SK-N-SH treated with all-trans-retinoic acid at 6 μM for 48 hours (cell line): ENCODE measurements around the gene HMGB4.

Experiments
- ATAC-seq: fragments of 200-7000 bp; cut with Tn5 transposase; 3 replicates; pipeline ENCODE4 v1.9.1; 2020; ENCODE audit warnings: mild to moderate bottlenecking, moderate library complexity
- ARNTL ChIP-seq: fragments of 450-650 bp; formaldehyde crosslinking; IDR thresholded peaks from 2 replicates; pipeline ENCODE4 v1.5.0; 2020; ENCODE audit warnings: low read depth, mild to moderate bottlenecking, moderate library complexity, borderline replicate concordance
- BACH2 ChIP-seq: fragments of 250-450 bp; sonication (Bioruptor Pico); IDR thresholded peaks from 2 replicates; pipeline ENCODE4 v1.9.0; 2021; ENCODE audit warnings: mild to moderate bottlenecking, borderline replicate concordance
- CSDC2 ChIP-seq: fragments of 250-450 bp; sonication (Bioruptor Pico); IDR thresholded peaks from 2 replicates; pipeline ENCODE4 v1.5.0; 2020; ENCODE audit warnings: mild to moderate bottlenecking, moderate library complexity
- CSRNP3 ChIP-seq: fragments of 250-450 bp; sonication (Bioruptor Pico); IDR thresholded peaks from 2 replicates; pipeline ENCODE4 v1.5.1; 2021; ENCODE audit warnings: mild to moderate bottlenecking, moderate library complexity
- ESRRG ChIP-seq: fragments of 250-450 bp; sonication (Bioruptor Pico); IDR thresholded peaks from 2 replicates; pipeline ENCODE4 v1.6.1; 2021; ENCODE audit warnings: mild to moderate bottlenecking
- ISL1 ChIP-seq: fragments of 250-450 bp; sonication (Bioruptor Pico); IDR thresholded peaks from 2 replicates; pipeline ENCODE4 v2.1.2; 2022; ENCODE audit warnings: mild to moderate bottlenecking, moderate library complexity
- OSR1 ChIP-seq: fragments of 250-450 bp; sonication (Bioruptor Pico); IDR thresholded peaks from 2 replicates; pipeline ENCODE4 v1.8.0; 2022; ENCODE audit warnings: moderate library complexity, mild to moderate bottlenecking, inconsistent platforms
- POU6F1 ChIP-seq: fragments of 250-450 bp; sonication (Bioruptor Pico); IDR thresholded peaks from 2 replicates; pipeline ENCODE4 v1.8.0; 2021; ENCODE audit warnings: low read depth, mild to moderate bottlenecking, moderate library complexity, borderline replicate concordance
- PPARA ChIP-seq: fragments of 250-450 bp; sonication (Bioruptor Pico); IDR thresholded peaks from 2 replicates; pipeline ENCODE4 v1.5.0; 2020; ENCODE audit warnings: mild to moderate bottlenecking, borderline replicate concordance
- RARB ChIP-seq: fragments of 250-450 bp; sonication (Bioruptor Pico); IDR thresholded peaks from 2 replicates; pipeline ENCODE4 v1.8.0; 2021; ENCODE audit warnings: mild to moderate bottlenecking, moderate library complexity
- SNAI2 ChIP-seq: fragments of 250-450 bp; sonication (Bioruptor Pico); IDR thresholded peaks from 2 replicates; pipeline ENCODE4 v1.5.0; 2020; ENCODE audit warnings: mild to moderate bottlenecking, moderate library complexity
- TCF4 ChIP-seq: fragments of 250-450 bp; sonication (Bioruptor Pico); IDR thresholded peaks from 2 replicates; pipeline ENCODE4 v1.8.0; 2021; ENCODE audit warnings: mild to moderate bottlenecking, moderate library complexity, borderline replicate concordance
- TOX ChIP-seq: fragments of 250-450 bp; sonication (Bioruptor Pico); IDR thresholded peaks from 2 replicates; pipeline ENCODE4 v1.8.0; 2021; ENCODE audit warnings: mild to moderate bottlenecking, moderate library complexity, borderline replicate concordance
- ZC3H10 ChIP-seq: fragments of 250-450 bp; sonication (Bioruptor Pico); IDR thresholded peaks from 2 replicates; pipeline ENCODE4 v1.5.1; 2021; ENCODE audit warnings: mild to moderate bottlenecking, moderate library complexity
- ZFP3 ChIP-seq: fragments of 250-450 bp; sonication (Bioruptor Pico); IDR thresholded peaks from 2 replicates; pipeline ENCODE4 v1.5.0; 2020; ENCODE audit warnings: mild to moderate bottlenecking, moderate library complexity
- ZFP30 ChIP-seq: fragments of 450-650 bp; formaldehyde crosslinking; IDR thresholded peaks from 2 replicates; pipeline ENCODE4 v1.5.0; 2022; ENCODE audit warnings: mild to moderate bottlenecking, moderate library complexity
- ZNF565 ChIP-seq: fragments of 450-650 bp; formaldehyde crosslinking; conservative IDR thresholded peaks from 2 replicates; pipeline ENCODE4 v1.5.0; 2020; ENCODE audit warnings: low read depth, mild to moderate bottlenecking, moderate library complexity
- ZNF70 ChIP-seq: fragments of 450-650 bp; formaldehyde crosslinking; IDR thresholded peaks from 2 replicates; pipeline ENCODE4 v1.5.0; 2020; ENCODE audit warnings: mild to moderate bottlenecking, moderate library complexity
- ZNF8 ChIP-seq: fragments of 450-650 bp; formaldehyde crosslinking; IDR thresholded peaks from 2 replicates; pipeline ENCODE4 v1.5.0; 2020; ENCODE audit warnings: mild to moderate bottlenecking, moderate library complexity
- TF ChIP-seq, protein P1 (sequence below): fragments of 250-450 bp; sonication (Bioruptor Pico); IDR thresholded peaks from 2 replicates; pipeline ENCODE4 v1.5.1; 2020; ENCODE audit warnings: low read depth, mild to moderate bottlenecking, moderate library complexity
- TF ChIP-seq, protein P2 (sequence below): fragments of 250-450 bp; sonication (Bioruptor Pico); IDR thresholded peaks from 2 replicates; pipeline ENCODE4 v1.8.0; 2020; ENCODE audit warnings: mild to moderate bottlenecking, moderate library complexity, borderline replicate concordance
- TF ChIP-seq, protein P3 (sequence below): fragments of 250-450 bp; sonication (Bioruptor Pico); IDR thresholded peaks from 2 replicates; pipeline ENCODE4 v1.5.0; 2020; ENCODE audit warnings: mild to moderate bottlenecking, moderate library complexity

HMGB4 gene

GRCh38 chr1:33850481-33850880, 13.4 kb upstream of the HMGB4 start:
- no peak for TF ChIP-seq TOX (CRISPR knock-in tag)
- TF ChIP-seq PPARA (CRISPR knock-in tag) = no peak
- TF ChIP-seq ZC3H10 (CRISPR knock-in tag) = no peak
- no peak for TF ChIP-seq ZNF70 (CRISPR knock-in tag)
- TF ChIP-seq ZFP30 (CRISPR knock-in tag) = no peak
- TF ChIP-seq BACH2 (CRISPR knock-in tag) = no peak
- TF ChIP-seq ESRRG = no peak
- TF ChIP-seq ZNF8 (CRISPR knock-in tag) = no peak
- no peak for TF ChIP-seq OSR1 (CRISPR knock-in tag)
- no peak for TF ChIP-seq POU6F1 (CRISPR knock-in tag)
- no peak for TF ChIP-seq CSDC2
- TF ChIP-seq, protein P1, sequence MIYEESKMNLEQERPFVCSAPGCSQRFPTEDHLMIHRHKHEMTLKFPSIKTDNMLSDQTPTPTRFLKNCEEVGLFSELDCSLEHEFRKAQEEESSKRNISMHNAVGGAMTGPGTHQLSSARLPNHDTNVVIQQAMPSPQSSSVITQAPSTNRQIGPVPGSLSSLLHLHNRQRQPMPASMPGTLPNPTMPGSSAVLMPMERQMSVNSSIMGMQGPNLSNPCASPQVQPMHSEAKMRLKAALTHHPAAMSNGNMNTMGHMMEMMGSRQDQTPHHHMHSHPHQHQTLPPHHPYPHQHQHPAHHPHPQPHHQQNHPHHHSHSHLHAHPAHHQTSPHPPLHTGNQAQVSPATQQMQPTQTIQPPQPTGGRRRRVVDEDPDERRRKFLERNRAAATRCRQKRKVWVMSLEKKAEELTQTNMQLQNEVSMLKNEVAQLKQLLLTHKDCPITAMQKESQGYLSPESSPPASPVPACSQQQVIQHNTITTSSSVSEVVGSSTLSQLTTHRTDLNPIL (CRISPR knock-in tag) = no peak
- TF ChIP-seq, protein P2, sequence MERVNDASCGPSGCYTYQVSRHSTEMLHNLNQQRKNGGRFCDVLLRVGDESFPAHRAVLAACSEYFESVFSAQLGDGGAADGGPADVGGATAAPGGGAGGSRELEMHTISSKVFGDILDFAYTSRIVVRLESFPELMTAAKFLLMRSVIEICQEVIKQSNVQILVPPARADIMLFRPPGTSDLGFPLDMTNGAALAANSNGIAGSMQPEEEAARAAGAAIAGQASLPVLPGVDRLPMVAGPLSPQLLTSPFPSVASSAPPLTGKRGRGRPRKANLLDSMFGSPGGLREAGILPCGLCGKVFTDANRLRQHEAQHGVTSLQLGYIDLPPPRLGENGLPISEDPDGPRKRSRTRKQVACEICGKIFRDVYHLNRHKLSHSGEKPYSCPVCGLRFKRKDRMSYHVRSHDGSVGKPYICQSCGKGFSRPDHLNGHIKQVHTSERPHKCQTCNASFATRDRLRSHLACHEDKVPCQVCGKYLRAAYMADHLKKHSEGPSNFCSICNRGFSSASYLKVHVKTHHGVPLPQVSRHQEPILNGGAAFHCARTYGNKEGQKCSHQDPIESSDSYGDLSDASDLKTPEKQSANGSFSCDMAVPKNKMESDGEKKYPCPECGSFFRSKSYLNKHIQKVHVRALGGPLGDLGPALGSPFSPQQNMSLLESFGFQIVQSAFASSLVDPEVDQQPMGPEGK (CRISPR knock-in tag) = no peak
- TF ChIP-seq ISL1 (CRISPR knock-in tag) = no peak
- no peak for TF ChIP-seq RARB (CRISPR knock-in tag)
- TF ChIP-seq TCF4 = no peak
- no peak for TF ChIP-seq ARNTL (CRISPR knock-in tag)
- TF ChIP-seq ZNF565 (CRISPR knock-in tag) = no peak
- no peak for TF ChIP-seq ZFP3 (CRISPR knock-in tag)

DNA sequence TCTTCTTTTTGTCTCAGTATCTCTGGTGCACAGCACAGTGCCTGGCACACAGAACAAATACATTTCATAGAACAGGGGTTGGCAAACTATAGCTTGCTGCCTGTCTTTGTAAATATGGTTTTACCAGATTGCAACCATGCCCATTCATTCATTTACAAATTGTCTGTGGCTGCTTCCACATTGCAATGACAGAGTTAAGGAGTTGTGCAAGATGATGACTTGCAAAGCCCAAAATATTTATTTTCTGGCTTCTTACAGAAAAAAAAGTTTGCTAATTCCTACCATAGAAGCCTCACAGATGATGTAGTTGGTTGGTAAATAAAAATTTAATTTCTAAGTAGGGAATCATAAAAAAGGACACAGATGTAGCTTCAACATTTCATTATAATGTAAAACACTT, 11.2 kb upstream of the HMGB4 start:
- TF ChIP-seq, protein P1 (CRISPR knock-in tag) = no peak
- TF ChIP-seq OSR1 (CRISPR knock-in tag) (no peak), ISL1 (CRISPR knock-in tag) (no peak), CSRNP3 (CRISPR knock-in tag) (no peak), SNAI2 (CRISPR knock-in tag) (no peak), ZC3H10 (CRISPR knock-in tag) (no peak), BACH2 (CRISPR knock-in tag) (no peak), ZFP3 (CRISPR knock-in tag) (no peak), ARNTL (CRISPR knock-in tag) (no peak), TCF4 (no peak)
- TF ChIP-seq, protein P3, sequence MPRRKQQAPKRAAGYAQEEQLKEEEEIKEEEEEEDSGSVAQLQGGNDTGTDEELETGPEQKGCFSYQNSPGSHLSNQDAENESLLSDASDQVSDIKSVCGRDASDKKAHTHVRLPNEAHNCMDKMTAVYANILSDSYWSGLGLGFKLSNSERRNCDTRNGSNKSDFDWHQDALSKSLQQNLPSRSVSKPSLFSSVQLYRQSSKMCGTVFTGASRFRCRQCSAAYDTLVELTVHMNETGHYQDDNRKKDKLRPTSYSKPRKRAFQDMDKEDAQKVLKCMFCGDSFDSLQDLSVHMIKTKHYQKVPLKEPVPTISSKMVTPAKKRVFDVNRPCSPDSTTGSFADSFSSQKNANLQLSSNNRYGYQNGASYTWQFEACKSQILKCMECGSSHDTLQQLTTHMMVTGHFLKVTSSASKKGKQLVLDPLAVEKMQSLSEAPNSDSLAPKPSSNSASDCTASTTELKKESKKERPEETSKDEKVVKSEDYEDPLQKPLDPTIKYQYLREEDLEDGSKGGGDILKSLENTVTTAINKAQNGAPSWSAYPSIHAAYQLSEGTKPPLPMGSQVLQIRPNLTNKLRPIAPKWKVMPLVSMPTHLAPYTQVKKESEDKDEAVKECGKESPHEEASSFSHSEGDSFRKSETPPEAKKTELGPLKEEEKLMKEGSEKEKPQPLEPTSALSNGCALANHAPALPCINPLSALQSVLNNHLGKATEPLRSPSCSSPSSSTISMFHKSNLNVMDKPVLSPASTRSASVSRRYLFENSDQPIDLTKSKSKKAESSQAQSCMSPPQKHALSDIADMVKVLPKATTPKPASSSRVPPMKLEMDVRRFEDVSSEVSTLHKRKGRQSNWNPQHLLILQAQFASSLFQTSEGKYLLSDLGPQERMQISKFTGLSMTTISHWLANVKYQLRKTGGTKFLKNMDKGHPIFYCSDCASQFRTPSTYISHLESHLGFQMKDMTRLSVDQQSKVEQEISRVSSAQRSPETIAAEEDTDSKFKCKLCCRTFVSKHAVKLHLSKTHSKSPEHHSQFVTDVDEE = no peak
- no peak for ATAC-seq

More at GRCh38 chr1:33850481-33850880, 13.4 kb upstream of the HMGB4 start:
- ATAC-seq = no peak
